ENCODE measurements around the gene APOA4.

Gene APOA4

DNA sequence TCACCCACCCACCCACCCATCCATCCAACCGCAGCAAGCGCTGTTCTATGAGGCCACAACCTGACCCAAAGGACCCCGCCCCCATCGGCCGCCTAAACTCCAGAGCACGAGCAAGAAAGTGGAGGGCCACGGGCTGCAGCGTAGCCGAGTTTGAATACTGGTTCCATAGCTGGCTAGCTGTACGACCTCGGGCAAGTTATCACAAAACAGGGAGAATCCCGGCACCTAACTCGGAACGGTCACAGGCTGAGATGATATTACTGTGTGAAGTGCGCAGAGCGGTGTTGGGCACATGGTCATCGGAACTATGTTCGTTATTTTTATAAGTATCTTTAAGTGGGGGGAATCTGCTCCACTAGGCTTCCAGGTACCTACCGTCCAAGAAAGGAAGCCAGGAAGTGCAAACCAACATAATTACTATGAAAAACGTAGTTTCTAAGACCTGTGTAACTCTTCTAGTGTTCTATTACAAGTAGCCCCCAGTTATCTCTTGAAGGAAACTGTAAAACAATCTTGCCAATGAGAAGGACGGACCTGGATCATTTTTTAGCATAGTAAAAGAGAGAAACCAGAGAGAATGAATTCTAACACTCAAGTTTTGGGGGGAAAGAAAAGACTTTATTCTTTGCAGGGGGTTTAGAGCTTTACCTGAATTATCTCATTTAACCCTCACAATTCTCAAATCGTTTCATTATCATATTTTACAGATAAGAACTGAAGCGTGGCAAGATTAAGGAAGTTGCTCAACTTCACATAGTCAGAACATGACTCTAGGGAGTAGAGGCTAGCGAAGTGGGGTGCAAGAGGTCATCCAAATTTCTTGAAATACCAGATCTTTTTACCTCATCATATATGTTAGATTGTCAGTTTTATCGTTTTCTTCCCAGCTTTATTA is 49.7 kb downstream of the APOA4 start:
- DNase-seq, result no peak

DNA sequence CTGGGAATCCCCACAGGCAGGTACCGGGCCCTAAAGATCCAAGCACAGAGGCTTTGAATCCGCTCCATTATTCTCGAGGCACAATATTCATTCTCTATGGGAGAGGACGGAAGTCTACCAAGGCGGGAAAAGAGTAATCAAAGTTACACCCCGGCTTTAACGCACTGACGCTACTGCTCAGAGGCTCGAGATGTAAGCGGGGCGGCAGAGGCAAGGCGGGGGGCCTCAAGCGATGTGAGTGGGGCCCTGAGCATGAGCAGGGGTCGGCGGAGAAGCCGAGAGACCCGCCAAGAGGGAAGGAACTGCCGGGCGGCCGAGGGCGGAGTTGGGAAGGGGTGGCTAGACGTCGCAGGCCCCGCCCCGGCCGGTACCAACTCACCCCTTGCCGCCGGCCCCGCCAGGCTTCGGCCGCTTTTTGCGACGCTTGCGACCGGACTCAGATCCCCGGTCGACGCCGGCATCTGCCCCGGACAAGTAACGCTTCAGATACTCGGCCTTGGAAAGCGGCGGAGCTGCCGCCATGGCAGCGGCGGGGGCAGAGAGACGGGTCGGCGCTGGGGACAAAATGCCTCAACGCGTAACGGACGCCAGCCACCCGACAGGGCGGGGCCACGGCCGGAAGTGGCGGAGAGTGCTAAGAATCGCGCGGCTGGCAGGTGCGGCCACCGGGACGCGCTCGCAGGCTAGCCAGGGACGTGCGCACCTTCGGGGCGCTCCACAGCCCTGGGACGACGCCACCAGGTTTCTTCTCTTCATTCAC is 50.5 kb downstream of the APOA4 start, which contains the start of gene BUD13:
Gene BUD13 (minus strand): TSS at position 545 of the 760 bp plus-strand sequence. CDS start 23 bp downstream, at position 522.
- DNase-seq, result peak; percentile 89

DNA sequence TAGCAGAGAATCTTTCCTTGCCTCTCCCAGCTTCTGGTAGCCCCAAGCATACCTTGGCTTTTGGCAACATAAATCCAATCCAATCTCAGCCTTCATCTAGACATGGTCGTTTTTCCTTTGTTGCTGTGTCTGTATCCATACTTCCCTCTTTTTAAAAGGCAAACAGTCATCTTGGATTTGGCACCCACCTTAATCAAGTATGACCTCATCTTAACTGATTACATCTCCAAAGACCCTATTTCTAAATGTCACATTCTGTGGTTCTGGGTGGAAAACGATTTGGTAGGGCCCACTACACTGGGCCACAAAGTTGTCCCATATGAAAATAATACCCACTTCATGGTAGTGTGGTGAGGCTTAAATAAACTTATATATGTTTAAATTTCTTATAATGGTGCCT is 51.2 kb downstream of the APOA4 start:
- peak; percentile 9 for DNase-seq

Measured in NCI-H1105 treated with DMSO at 0.1 percent for 48 hours (cell line).